ENCODE measurements around the gene GCLM. TPM values are rescaled to one million over a fixed set of nuclear protein-coding genes. Genes with fewer than 3 reads are reported as not detected.
"Not testable (repeated sequence)": the region's sequence is repeated elsewhere in the genome, so short reads cannot be mapped to it uniquely, and the experiment has no call there.

Gene GCLM
- total and polyA plus RNA-seq, 8 donors = 3.8 to 20.9 (median 9.0) TPM

- no peaks in the 10 kb centered on the region for H3K9me3 ChIP-seq
- H3K27ac ChIP-seq = no peak overlapping the region
- no peak for DNase-seq
- no peaks in the 10 kb centered on the region for H3K27me3 ChIP-seq
- H3K4me1 ChIP-seq = peaks cover 0 to 6% (median 0%) of the 10 kb centered on the region in 4 donors
- WGBS, 5 donors = 90 to 94% (median 93%) methylated on average over 3 of the region's 3 CpGs
- H3K36me3 ChIP-seq = no peaks in the 10 kb centered on the region
- TF ChIP-seq POLR2AphosphoS5 (IDR thresholded peaks at IDR 0.05) = no peak
- no peak for TF ChIP-seq CTCF (IDR thresholded peaks at IDR 0.05)
- TF ChIP-seq EP300 (IDR thresholded peaks at IDR 0.05) = no peak
- no peak overlapping the region for H3K4me3 ChIP-seq
- intact Hi-C loops (cut with DNase I; ENCODE audit: low total_unique reads) = no loop called here
These were observed 55.3 kb downstream of the GCLM start for GRCh38 chr1:93853940-93854339.

- Histone ChIP-seq H3K4me3 (no peak overlapping the region), H3K27me3 (no peaks in the 10 kb centered on the region), H3K9me3 (no peaks in the 10 kb centered on the region), H3K4me1 (peaks cover 0 to 16% (median 11%) of the 10 kb centered on the region in 4 donors), H3K36me3 (no peaks in the 10 kb centered on the region), H3K27ac (no peak overlapping the region)
- TF ChIP-seq CTCF (IDR thresholded peaks at IDR 0.05) = no peak
- TF ChIP-seq POLR2A (IDR thresholded peaks at IDR 0.05) = no peak
- no peak for TF ChIP-seq EP300 (IDR thresholded peaks at IDR 0.05)
- no peak for TF ChIP-seq POLR2AphosphoS5 (IDR thresholded peaks at IDR 0.05)
- DNase-seq = no peak
- intact Hi-C loops (cut with DNase I; ENCODE audit: low total_unique reads) = no loop called here
- 80 to 83% (median 83%) methylated on average over 1 of the region's 1 CpG; no CpG with 5 or more reads in 2 of the 5 donors for WGBS, 5 donors
These were observed 57.4 kb downstream of the GCLM start for GRCh38 chr1:93851878-93852277.

DNA sequence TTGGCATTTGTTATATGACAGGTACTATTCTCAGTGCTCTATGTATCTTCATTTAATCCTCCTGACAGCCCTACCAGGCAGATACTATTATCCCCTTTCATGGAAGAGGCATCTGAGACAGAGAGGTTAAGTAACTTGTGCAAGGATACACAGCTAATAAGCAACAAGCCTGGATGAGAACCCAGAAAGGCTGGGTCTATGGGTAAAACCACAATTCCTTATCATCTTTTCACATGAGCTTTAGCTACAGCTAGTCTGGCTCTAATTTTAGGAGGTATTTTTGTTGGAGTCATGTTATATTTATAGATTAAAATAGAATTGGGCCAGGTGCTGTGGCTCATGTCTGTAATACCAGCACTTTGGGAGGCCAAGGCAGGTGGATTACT is 57.9 kb downstream of the GCLM start:
- Histone ChIP-seq H3K27ac (no peak overlapping the region), H3K9me3 (no peaks in the 10 kb centered on the region), H3K27me3 (no peaks in the 10 kb centered on the region), H3K4me1 (peaks cover 0 to 16% (median 11%) of the 10 kb centered on the region in 4 donors), H3K36me3 (no peaks in the 10 kb centered on the region), H3K4me3 (no peak overlapping the region)
- DNase-seq = no peak
- intact Hi-C loops (cut with DNase I; ENCODE audit: low total_unique reads) = no loop called here
- no peak for TF ChIP-seq POLR2AphosphoS5 (IDR thresholded peaks at IDR 0.05)
- TF ChIP-seq CTCF (IDR thresholded peaks at IDR 0.05) = no peak
- TF ChIP-seq EP300 (IDR thresholded peaks at IDR 0.05) = no peak
- TF ChIP-seq POLR2A (IDR thresholded peaks at IDR 0.05) = no peak

- peaks cover under 1 to 19% (median 14%) of the 10 kb centered on the region in 4 donors for H3K4me1 ChIP-seq
- H3K27ac ChIP-seq; H3K36me3 ChIP-seq; H3K4me3 ChIP-seq; intact Hi-C loops (cut with DNase I; ENCODE audit: low total_unique reads); H3K27me3 ChIP-seq; H3K9me3 ChIP-seq: not testable (repeated sequence)
- peak in 4 of 7 experiments; percentile 15 to 70 (median 58) for TF ChIP-seq CTCF (IDR thresholded peaks at IDR 0.05)
- peak; percentile 60 to 76 for DNase-seq
- 27 to 42% (median 34%) methylated on average over 10 of the region's 10 CpGs for whole genome bisulfite sequencing, 5 donors
These were observed 58.4 kb downstream of the GCLM start for GRCh38 chr1:93850687-93851326.

All from stomach (tissue), 9 donors.